Stimulated activated CD4-positive, alpha-beta T cell treated with anti-CD3 and anti-CD28 coated beads, Interleukin-12 subunit alpha, Interleukin-12 subunit beta, amount 100 ng/mL, for 48 hours (primary cell): ENCODE measurements around the gene PDHB.

Experiments used
- DNase-seq, 3 donors: peaks; one replicate each; pipeline ENCODE4 v3.0.0-alpha.2; 2020; ENCODE audit warnings: low read depth in 2 of 3, low spot score in 1 of 3

PDHB gene

DNA sequence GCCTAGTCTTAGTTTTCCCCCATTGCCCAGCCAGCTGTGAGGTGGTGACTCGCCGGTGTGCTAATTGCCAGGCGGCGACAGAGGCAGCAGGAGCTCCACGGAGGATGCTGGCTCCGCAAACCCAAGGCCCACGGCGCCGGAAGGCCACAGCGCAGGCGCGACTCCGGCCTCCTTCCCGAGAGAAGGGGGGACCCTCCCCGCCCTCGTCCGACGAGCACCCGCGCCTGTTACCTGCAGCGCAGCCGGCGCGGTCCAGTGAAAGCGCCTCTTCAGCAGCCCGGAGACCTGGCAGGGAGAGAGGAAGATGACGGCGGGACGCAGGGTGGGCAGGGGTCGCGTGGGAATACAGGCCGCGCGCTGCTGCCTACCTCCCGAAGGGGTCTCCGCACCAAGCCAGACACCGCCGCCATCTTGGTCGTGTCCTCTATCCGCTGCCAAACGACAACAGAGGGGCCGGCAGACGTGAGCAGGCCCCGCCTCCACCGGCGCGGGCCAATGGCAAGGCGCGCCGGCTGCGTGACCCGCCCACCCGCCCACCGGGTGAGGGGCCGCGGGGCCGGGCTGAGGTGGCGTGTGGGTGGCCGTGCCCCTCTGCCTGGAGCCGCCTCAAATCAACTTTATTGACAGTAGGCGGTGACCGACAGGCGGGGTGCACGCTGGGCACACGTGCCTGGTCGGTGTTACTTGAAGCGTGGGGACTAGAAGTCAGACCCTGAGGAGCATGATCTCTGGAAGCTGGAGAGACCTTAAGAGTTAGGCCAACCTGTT, at the start of gene PDHB:
PDHB (minus strand) TSS at position 433 of the 768 bp plus-strand sequence; CDS start at position 410, 23 bp downstream.
- DNase-seq = peak; percentile 76 to 86 (median 80)

DNA sequence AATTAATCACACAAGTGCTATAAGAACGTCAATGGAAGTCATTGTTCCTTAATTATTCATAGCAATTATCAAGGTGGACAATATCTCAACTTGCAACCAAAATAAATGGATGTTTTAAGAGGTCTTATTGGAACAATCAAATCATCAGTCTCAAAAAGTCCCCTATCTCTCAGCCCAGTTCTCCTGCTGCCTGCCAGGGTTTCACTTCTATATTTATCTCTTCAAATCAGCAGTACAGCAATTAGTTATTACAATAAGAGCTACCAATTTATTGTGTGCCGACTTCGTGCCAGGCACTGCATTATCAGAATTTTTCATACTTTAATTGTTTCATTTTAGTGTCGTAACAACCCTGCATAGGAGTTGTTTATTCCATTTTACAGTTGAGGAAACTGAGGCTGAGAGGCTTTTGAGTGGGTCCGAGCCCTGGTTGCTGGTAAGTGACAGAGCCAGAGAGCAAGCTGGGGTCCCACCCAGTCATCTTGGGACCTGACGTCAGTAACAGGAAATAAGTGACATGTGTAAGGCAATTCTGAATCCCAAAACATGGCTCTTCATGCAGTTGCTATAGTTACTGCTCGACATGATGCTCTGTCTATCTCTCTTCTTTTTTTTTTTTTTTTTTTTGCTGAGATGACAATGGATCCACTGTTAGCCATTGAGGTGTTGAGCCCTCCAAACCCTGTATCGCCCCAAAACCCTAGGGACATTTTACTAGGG, 49.4 kb upstream of the PDHB start:
- DNase-seq = no peak

DNA sequence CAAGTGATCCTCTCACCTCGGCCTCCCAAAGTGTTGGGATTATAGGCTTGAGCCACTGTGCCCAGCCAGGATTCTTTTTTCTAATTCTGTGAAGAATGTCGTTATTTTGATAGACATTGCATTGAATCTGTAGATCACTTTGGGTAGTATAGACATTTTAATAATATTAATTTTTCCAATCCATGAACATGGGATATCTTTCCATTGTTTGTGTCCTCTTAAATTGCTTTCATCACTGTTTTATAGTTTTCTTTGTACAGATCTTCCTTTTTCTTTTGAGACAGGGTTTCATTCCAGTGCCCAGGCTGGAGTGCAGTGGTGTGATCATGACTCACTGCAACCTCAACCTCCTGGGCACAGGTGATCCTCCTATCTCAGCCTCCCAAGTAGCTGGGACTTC, 46.7 kb upstream of the PDHB start:
- no peak for DNase-seq

DNA sequence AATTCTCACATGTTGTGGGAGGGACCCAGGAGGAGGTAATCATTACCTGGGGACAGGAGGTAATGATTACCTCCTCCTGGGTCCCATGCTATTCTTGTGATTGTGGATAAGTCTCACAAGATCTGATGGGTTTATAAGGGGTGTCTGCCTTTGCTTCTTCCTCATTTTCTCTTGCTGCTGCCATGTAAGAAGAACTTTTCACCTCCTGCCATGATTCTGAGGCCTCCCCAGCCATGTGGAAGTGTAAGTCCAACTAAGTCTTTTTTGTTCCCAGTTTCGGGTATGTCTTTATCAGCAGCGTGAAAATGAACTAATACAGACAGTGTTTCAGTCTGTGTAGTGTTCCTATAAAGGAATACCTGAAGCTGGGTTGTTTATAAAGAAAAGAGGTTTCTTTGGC, 45.1 kb upstream of the PDHB start:
- no peak for DNase-seq

DNA sequence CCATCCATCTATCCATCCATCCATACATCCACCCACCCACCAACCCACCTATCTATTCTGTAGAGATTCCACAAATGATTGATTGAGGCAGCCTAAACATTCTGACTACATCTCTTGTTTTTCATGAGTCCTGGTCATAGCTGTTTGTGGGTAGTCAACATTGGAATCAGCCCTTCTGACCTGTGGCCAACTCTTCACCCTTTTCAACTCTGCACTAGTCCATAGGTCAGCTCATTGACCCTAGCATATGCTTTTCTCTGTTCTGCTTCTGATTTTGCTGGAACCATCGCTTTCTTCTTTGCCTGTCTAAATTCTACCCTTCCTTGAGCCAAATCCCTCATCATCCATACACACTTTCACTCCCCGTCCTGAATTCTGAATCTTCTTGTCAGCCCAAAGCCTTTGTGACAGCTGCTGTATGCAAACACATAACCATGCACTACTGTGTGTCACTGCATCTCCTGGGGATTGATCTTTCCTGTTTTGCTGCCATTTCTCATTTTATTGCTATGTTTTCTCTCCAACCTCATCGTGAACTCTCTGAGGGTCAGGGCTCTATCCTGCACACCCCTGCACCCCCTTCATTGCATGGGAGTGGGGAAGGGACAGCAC, 41.4 kb upstream of the PDHB start:
- DNase-seq = no peak

DNA sequence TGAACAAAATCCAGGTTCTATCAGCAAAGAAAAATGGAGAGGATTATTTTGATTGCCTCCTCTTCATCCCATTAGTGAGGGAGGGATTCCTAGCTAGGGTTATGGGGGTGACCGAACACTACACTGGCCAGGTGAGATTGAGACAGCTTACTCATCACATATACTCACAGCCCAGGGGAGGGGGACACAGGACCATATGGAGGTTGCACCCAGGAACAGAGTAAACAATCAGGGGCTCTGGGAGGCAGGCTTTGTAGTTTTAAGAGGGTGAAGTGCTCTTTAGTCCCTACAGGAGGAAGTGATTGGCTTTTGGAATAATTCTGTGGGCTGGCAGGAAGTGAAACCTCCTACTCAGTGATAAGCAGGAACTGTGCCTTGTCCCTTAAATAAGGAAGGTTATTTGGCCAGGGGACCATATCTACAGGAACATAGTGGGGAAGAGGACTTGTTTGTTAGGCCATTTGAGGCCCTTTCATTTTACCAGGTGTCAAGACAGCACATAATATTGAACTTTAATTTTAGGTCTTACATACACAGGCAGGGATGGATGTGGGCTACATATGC, 40.8 kb upstream of the PDHB start:
- no peak for DNase-seq

DNA sequence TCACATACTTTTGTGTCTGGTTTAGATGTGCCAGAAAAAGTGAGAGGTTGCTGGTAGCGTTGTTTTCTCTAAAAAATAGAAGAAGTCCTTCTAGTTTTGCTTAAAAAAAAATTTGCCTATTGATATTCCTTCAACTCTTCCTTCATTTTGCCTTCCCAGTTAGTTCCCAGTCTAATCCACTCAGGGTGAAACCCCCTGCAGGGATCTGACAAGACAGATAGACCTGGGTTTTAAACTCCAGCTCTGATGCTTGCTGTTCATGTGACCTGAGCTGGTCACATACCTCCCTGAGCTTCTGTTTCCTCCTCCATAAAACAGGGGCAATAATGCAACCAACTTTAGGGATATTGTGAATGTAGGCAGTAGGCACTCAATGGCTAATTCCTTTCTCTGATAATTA, 39.6 kb upstream of the PDHB start:
- DNase-seq = no peak

DNA sequence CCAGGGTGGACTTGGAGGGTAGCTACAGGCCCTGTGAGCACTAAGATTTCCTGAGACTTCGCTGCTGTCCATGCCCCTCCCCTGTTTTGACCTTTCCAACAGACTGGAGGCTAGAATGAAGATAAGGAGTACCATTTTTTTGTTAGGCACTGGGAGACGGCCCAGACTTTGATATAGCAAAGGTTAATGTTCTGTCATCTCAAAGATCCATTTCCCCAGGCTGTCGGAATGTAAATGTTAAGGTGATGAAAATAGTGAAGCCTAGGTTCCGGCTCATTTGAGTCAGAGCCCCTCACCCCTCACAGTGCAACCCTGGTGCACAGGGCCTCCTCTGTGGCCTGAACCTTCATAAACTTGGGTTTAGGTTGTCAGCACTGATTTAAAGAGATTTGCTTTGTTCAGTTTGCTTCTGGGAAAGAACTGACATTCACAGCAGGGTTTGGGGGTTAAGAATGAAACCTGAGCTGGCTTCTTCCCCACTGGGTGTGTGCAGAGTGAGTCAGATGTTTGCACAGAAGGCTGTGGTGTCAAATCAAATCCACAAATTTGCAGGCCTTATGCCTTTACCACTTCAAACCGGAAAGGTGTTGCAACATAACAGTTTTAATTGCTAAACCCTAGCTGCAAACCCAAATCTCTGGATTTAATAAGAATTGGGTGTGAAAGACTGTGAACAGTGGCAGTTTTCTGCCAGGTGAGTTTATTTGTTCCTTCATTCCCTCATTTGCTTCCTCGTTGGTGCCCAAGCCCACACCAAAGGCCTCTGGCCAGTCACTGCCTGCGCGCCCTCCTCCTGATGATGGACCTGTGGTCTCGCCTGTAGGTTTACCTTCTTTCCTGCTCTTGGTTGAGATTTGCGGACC, 37.6 kb upstream of the PDHB start:
- DNase-seq = peak in 2 of 3 donors; percentile 52 to 63

DNA sequence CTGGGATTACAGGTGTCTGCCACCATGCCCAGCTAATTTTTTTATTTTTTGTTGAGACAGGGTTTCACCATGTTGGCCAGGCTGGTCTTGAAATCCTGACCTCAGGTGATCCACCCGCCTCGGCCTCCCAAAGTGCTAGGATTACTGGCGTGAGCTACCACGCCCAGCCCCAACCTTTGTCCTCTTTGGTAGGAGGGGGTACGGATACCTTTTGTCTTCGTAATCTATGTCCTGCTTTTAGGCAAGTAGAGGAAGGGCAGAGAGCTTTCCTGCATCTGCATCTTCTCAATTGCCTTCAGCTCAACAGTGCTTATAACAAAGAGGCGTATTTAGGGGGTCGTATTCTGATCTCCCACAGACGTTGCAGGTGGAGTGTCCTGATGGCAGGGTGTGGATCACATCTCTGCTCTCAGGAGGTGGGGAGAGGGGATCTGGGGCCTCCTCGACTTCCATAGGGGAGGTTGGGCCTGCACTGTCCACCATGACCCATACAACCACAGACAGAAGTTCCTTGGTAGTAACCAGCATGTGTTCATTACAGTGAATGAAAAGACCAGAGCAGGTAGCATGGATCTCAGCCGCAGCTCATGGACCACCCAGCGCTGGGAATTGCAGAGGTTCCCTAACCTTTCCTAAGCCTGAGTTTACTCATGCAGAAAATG, 36.9 kb upstream of the PDHB start:
- DNase-seq = no peak

DNA sequence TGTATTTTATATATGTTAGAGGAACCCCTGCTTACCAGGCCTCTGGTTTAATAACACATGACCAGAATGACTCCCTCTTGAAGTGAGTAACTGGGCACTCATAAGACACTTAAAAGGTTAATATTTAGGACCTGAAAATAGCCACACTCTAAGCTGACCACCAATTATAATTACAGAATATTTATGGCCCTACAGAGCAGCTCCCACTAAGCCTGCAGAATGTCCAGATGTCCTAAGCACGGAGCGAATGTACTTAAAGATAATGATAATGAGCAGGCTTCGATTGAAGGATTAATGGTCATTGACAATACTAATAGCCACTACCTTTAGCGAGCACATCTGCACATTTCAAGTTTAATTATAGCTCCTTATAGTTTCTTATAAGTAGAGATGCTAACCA, 35.5 kb upstream of the PDHB start:
- DNase-seq = no peak

DNA sequence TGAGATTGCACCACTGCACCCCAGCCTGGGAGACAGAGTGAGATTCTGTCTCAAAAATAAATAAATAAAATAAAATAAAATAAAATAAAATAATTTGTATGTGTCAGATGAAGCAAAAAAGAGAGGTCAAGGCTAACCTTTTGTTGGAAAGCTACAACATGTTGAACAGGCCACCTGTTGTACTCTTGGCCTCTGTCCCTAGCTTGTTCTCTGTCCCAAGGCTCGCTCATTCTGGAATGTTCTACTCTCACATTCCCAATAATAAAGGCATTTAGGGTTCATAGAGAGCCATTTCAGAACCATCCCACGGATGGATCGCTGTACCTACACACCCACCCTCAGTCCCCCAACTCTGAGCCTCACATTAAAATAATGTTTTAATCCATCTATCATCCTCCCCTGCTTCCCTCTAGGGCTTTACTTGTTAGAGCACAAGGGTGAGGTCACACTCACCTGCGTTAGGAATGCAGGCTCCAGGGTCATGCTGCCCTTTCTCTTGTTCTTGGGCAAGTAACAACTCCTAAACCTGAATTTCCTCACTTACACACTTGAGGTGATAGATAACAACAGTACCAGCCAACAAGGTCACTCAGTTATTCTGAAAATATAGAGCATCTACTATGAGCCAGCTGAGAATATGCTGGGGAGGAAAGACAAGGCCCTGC, 33.4 kb upstream of the PDHB start:
- DNase-seq = no peak

DNA sequence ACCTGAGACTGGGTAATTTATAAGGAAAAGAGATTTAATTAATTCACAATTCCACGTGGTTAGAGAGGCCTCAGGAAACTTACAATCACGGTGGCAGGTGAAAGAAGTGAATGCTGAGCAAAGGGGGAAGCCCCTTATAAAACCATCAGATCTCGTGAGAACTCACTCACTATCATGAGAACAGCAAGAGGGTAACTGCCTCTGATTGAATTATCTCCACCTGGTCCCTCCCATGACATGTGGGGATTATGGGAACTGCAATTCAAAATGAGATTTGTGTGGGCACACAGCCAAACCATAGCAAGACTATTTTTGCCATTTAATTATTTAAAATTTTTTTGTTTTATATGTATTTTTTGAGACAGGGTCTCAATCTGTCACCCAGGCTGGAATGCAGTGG, 31.2 kb upstream of the PDHB start:
- DNase-seq = peak in 2 of 3 donors; percentile 15 to 35

DNA sequence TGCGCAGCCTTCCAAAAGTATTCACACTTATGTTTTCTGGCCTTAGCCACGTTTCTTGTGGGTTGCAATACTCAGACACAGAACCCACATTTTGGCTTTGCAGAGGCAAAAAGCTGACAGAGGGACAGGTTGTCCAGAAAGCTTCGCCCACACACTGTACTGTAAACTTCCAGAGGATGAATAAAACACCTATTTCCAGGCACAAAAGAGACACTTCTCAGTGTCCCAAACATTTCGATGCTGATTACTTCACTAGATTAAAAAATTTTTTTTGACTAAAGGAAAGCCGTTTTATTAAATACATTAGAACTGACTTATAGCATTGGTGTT, 30.3 kb upstream of the PDHB start:
- no peak for DNase-seq

DNA sequence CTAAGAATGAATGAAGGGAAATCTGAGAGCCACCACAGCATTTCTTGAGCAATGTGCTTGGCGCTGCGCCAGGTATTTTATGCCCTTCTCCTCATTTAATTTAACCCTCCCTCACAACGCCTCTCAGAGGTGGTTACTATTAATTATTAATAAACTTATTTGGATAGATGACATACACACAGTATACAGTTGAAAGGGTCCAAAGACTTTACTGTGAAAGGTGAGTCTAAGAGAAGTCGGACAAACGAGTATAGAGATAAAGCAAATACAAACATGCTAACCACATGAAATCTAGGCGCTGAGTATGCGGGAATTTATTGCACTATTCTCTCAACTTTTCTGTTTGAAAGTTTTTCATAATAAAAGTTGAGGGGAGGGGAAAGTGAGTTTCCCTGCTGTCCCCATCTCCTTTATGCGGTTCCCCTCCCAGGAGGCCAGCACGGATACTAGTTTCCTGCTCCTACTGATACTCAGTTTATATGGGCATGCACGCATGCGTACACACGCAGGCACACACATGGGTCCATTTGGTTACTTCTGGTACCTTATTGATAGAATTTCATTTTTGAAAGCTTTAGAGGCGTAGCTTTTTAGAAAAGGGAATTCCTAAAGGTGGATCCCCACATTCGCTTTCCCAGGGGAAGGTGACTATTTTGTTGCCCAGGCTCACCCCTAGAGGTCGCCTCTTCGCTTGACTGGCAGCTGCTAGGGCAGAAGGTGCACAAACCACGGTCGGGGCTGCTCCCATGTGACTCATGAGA, 29.7 kb upstream of the PDHB start:
- DNase-seq = peak; percentile 74 to 77 (median 75)

DNA sequence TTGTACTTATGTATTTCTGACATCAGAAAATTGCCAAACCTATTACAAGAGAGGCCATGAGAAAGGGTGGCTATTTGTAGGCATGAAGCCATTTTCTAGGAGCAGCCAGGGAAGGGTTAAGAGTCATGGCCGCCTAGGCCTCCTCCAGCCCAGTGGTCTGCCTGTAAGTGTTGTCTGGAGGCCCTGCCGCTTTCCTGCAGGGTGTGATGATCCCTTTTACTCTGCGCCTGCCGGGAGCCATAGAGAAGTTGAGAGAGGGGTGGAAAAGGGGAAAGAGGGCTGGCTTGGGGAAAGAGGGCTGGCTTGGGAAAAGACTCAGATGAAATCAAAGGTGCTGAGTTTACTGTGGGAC, 29.2 kb upstream of the PDHB start:
- no peak for DNase-seq

DNA sequence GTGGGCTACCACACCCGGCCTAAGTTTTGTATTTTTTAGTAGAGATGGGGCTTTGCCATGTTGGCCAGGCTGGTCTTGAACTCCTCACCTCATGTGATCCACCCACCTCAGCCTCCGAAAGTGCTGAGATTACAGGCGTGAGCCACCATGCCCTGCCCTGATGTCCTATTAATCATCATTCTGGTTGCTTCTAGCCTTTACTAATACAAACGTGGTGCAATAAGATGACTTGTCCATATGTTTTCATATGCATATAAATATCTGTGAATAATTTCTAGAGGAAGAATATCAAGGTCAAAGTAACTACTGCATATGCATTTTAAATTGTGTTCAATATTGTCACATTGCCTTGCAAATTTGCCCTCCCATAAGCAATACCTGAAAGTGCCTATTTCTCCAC, 25.5 kb upstream of the PDHB start:
- DNase-seq = no peak

DNA sequence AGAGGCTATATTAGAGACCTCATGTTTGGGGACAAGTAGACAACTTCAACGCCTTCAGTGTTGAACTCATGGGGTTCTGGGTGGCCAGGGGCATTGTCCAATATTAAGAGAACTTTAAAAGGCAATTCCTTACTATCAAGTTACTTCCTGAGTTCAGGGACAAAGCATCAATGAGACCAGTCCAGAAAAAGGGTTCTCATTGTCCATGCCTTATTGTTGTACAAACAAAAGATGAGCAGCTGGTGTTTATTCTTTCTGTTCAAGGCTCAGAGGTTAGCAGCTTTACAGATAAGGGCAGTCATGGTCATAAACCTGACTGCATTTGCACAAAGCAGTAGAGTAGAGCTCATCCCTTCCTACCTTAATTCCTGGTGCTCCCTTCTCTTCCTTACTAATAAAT, 18.5 kb upstream of the PDHB start:
- no peak for DNase-seq

DNA sequence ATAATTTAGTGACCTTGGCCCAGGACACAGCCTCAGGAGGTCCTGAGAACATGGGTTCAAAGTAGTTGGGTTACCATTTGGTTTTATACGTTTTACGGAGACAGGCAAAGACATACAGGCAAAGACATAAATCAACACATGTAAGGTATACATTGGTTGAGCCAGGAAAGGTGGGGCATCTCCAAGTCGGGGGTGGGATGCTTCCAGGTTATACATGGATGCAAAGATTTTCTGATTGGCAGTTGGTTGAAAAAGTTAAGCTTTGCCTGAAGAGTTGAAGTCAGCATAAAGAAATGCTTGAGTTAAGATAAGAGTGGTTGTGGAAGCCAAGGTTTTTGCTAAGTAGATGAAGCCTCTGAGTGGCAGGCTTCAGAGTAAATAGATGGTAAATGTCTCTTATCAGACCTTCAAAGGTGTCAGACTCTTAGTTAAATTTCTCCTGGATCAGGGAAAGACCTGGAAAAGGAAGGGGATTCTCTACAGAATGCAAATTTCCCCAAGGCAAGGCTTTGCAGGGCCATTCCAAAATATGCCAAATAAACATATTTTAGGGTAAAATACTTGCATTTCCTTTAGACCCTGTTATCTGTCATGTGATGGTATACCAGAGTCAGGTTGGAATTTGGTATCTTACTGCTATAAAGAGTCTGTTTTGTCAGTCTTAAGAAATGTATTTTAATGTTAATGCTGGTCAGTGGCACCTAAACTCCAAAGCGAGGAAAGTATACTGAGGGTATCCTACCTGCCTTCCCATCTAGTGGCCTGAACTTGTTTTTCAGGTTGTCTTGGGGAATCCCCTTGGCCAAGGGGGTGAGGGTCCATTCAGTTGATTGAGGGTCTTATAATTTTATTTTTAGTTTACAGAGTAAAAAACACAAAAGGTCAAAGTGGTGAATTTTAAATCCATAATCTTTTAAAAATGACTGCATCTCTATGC, 8.2 kb upstream of the PDHB start:
- DNase-seq = no peak
